IMR-90 (cell line): ENCODE results near the gene SLC25A41. TPM values are rescaled to one million over a fixed set of nuclear protein-coding genes. Genes with fewer than 3 reads are reported as not detected.

ENCODE experiments used
- ATAC-seq: fragments of 200-7000 bp; cut with Tn5 transposase; 2 replicates; pipeline ENCODE4 v1.9.1; 2020; ENCODE audit warnings: low read depth, mild to moderate bottlenecking, moderate library complexity
- BruUV-seq: library from RNA; stranded (reverse); fragments of 400-500 nt; replicated peaks from 2 replicates; lab custom pipeline; 2021; lab: Mats Ljungman, UMichigan
- CTCF ChIA-PET: fragments of 300-600 bp; formaldehyde crosslinking; extraction: SDS; loops from one replicate; lab custom pipeline; 2021; ENCODE audit warnings: antibody characterized with exemption; lab: Yijun Ruan, JAX
- POLR2A ChIA-PET: fragments of 300-600 bp; sonication (Branson Sonifier 250); formaldehyde crosslinking; loops from one replicate; lab custom pipeline; 2022; ENCODE audit warnings: antibody characterized with exemption; ENCODE audit not compliant: unreplicated experiment; lab: Charles Lee
- DNase-seq: peaks from one replicate; pipeline ENCODE4 v3.0.0; 2013
- H2AFZ ChIP-seq: replicated peaks from 2 replicates; pipeline ENCODE3; 2013; ENCODE audit warnings: low read length, mild to moderate bottlenecking; ENCODE audit not compliant: poor library complexity
- H2AK5ac ChIP-seq: 2 replicates; pipeline ENCODE4 v1.6.1; 2013; ENCODE audit warnings: low read depth, low read length, inconsistent platforms
- H2AK9ac ChIP-seq: replicated peaks from 2 replicates; pipeline ENCODE3; 2013; ENCODE audit warnings: mild to moderate bottlenecking, low read depth, low read length, moderate library complexity; ENCODE audit not compliant: poor library complexity
- H2BK120ac ChIP-seq: 2 replicates; pipeline ENCODE4 v1.6.1; 2013; ENCODE audit warnings: low read depth, low read length, inconsistent platforms
- H2BK15ac ChIP-seq: 3 replicates; pipeline ENCODE4 v1.6.1; 2013; ENCODE audit warnings: low read depth, low read length, inconsistent platforms
- H2BK20ac ChIP-seq: 2 replicates; pipeline ENCODE4 v1.6.1; 2013; ENCODE audit warnings: low read depth, mild to moderate bottlenecking, inconsistent platforms, low read length, moderate library complexity
- H2BK5ac ChIP-seq: 2 replicates; pipeline ENCODE4 v1.6.1; 2013; ENCODE audit warnings: mild to moderate bottlenecking, low read depth, low read length, inconsistent platforms; ENCODE audit not compliant: poor library complexity, severe bottlenecking
- H3K14ac ChIP-seq: replicated peaks from 2 replicates; pipeline ENCODE4 v1.6.1; 2013; ENCODE audit warnings: low read depth, low read length, inconsistent platforms
- H3K18ac ChIP-seq: 2 replicates; pipeline ENCODE4 v1.6.1; 2013; ENCODE audit warnings: low read depth, low read length, control low read depth
- H3K23ac ChIP-seq: 2 replicates; pipeline ENCODE4 v1.6.1; 2013; ENCODE audit warnings: low read depth, low read length, inconsistent platforms
- H3K27ac ChIP-seq: 2 replicates; pipeline ENCODE4 v1.5.1; 2013; ENCODE audit warnings: mild to moderate bottlenecking, control low read depth, low read length; ENCODE audit not compliant: insufficient read depth
- H3K27me3 ChIP-seq: 2 replicates; pipeline ENCODE4 v1.6.1; 2013; ENCODE audit warnings: low read length; ENCODE audit not compliant: control insufficient read depth, insufficient read depth
- H3K36me3 ChIP-seq: 2 replicates; pipeline ENCODE4 v1.6.1; 2013; ENCODE audit warnings: low read length, mixed read lengths; ENCODE audit not compliant: control insufficient read depth, insufficient read depth
- H3K4ac ChIP-seq: 2 replicates; pipeline ENCODE4 v1.6.1; 2013; ENCODE audit warnings: low read depth, low read length, inconsistent platforms
- H3K4me1 ChIP-seq: 2 replicates; pipeline ENCODE4 v1.6.1; 2013; ENCODE audit warnings: low read length, mixed read lengths; ENCODE audit not compliant: control insufficient read depth, insufficient read depth
- H3K4me2 ChIP-seq: 2 replicates; pipeline ENCODE4 v1.6.1; 2013; ENCODE audit warnings: low read depth, mild to moderate bottlenecking, control low read depth, low read length, moderate library complexity
- H3K4me3 ChIP-seq: 2 replicates; pipeline ENCODE4 v1.5.1; 2013; ENCODE audit warnings: low read depth, mild to moderate bottlenecking, control low read depth, low read length, moderate library complexity; ENCODE audit not compliant: insufficient read depth
- H3K56ac ChIP-seq: 2 replicates; pipeline ENCODE4 v1.6.1; 2013; ENCODE audit warnings: low read length, inconsistent platforms; ENCODE audit not compliant: insufficient read depth; ENCODE audit errors: extremely low read depth
- H3K79me1 ChIP-seq, 2 experiments: 2 replicates each; pipeline ENCODE4 v1.6.1; 2013; ENCODE audit warnings: low read length in 2 of 2, inconsistent platforms in 1 of 2, low read depth in 1 of 2
- H3K9ac ChIP-seq: 2 replicates; pipeline ENCODE4 v1.6.1; 2013; ENCODE audit warnings: low read depth, low read length, control low read depth
- H3K9me1 ChIP-seq: 2 replicates; pipeline ENCODE4 v1.6.1; 2013; ENCODE audit warnings: low read length, inconsistent platforms; ENCODE audit not compliant: insufficient read depth
- H3K9me3 ChIP-seq: 2 replicates; pipeline ENCODE4 v1.6.1; 2013; ENCODE audit warnings: low read length; ENCODE audit not compliant: control insufficient read depth, insufficient read depth
- H4K20me1 ChIP-seq: 2 replicates; pipeline ENCODE4 v1.6.1; 2013; ENCODE audit warnings: low read length, inconsistent platforms; ENCODE audit not compliant: insufficient read depth
- H4K5ac ChIP-seq: 2 replicates; pipeline ENCODE4 v1.6.1; 2013; ENCODE audit warnings: mild to moderate bottlenecking, low read depth, low read length, control low read depth
- H4K8ac ChIP-seq, 2 experiments: 2 replicates each; pipeline ENCODE4 v1.6.1; 2013; ENCODE audit warnings: low read depth in 2 of 2, low read length in 2 of 2, control low read depth in 1 of 2, inconsistent platforms in 1 of 2
- H4K91ac ChIP-seq: 2 replicates; pipeline ENCODE4 v1.6.1; 2013; ENCODE audit warnings: low read depth, low read length, inconsistent platforms; ENCODE audit not compliant: insufficient read depth
- BHLHE40 ChIP-seq: fragments of 150-350 bp; IDR thresholded peaks from 2 replicates; pipeline ENCODE4 v1.6.1; 2016; ENCODE audit warnings: mild to moderate bottlenecking, low read depth, low read length
- CEBPB ChIP-seq: IDR thresholded peaks from 2 replicates; pipeline ENCODE4 v1.6.1; 2012; ENCODE audit warnings: low read depth, low read length, improper control_type of control experiment
- CHD1 ChIP-seq: IDR thresholded peaks from 2 replicates; pipeline ENCODE4 v1.6.1; 2012; ENCODE audit warnings: low read depth, low read length, improper control_type of control experiment
- CTCF ChIP-seq: conservative IDR thresholded peaks from 2 replicates; pipeline ENCODE4 v1.5.1; 2012; ENCODE audit warnings: mild to moderate bottlenecking, low read depth, low read length, improper control_type of control experiment
- MAFK ChIP-seq: IDR thresholded peaks from 2 replicates; pipeline ENCODE4 v1.6.1; 2012; ENCODE audit warnings: low read depth, low read length, improper control_type of control experiment
- MAZ ChIP-seq: IDR thresholded peaks from 2 replicates; pipeline ENCODE4 v1.6.1; 2012; ENCODE audit warnings: low read depth, mild to moderate bottlenecking, low read length, improper control_type of control experiment, moderate library complexity, borderline replicate concordance
- MXI1 ChIP-seq: IDR thresholded peaks from 2 replicates; pipeline ENCODE4 v1.6.1; 2012; ENCODE audit warnings: low read depth, mild to moderate bottlenecking, low read length, moderate library complexity, borderline replicate concordance
- POLR2A ChIP-seq: IDR thresholded peaks from 2 replicates; pipeline ENCODE4 v1.6.1; 2012; ENCODE audit warnings: mild to moderate bottlenecking, low read depth, low read length
- RAD21 ChIP-seq: IDR thresholded peaks from 2 replicates; pipeline ENCODE4 v1.6.1; 2012; ENCODE audit warnings: low read length, improper control_type of control experiment
- RCOR1 ChIP-seq: IDR thresholded peaks from 2 replicates; pipeline ENCODE4 v1.6.1; 2012; ENCODE audit warnings: mild to moderate bottlenecking, low read length, improper control_type of control experiment; ENCODE audit not compliant: insufficient replicate concordance
- SMC3 ChIP-seq: fragments of 150-350 bp; IDR thresholded peaks from 2 replicates; pipeline ENCODE4 v1.6.1; 2016; ENCODE audit warnings: low read depth, mild to moderate bottlenecking, antibody characterized with exemption, low read length, moderate library complexity
- USF2 ChIP-seq: fragments of 150-350 bp; IDR thresholded peaks from 2 replicates; pipeline ENCODE4 v1.6.1; 2017; ENCODE audit warnings: mild to moderate bottlenecking, antibody characterized with exemption, low read length, low read depth
- WGBS, 2 experiments: methylation state at CpG; one replicate each; pipeline versions ENCODE4 v1.1.5 to v1.1.7; 2013; ENCODE audit warnings: missing lambda C conversion rate in 2 of 2; ENCODE audit not compliant: insufficient read length in 1 of 2; ENCODE audit errors: extremely low coverage in 2 of 2; 5-methylcytosine and 5-hydroxymethylcytosine counted together
- dilution Hi-C: fragments of 300-500 bp; cut with HindIII; formaldehyde crosslinking; loops from one replicate; pipeline ENCODE4 v1.14.3; 2018; ENCODE audit warnings: low sequenced_read_pairs; ENCODE audit not compliant: unreplicated experiment
- in situ Hi-C: fragments of 300-500 bp; cut with MboI; formaldehyde crosslinking; loops from 3 replicates; pipeline ENCODE4 v1.14.3; 2019; ENCODE audit warnings: low sequenced_read_pairs, inconsistent platforms, mixed read lengths
- intact Hi-C: fragments of 100-400 bp; cut with micrococcal nuclease; formaldehyde crosslinking; loops from 2 replicates; pipeline ENCODE4 v1.10.0; 2022
- polyA plus RNA-seq, 3 experiments: library from polyadenylated mRNA; depleted of rRNA; stranded (reverse); fragments of >200 nt; gene quantifications; 2 replicates each; pipeline ENCODE4 v1.2.3, GENCODE V29; 2012; ENCODE audit warnings: low replicate concordance in 1 of 3
- total RNA-seq: library from RNA; depleted of rRNA; stranded (reverse); fragments of >200 nt; gene quantifications from 2 replicates; pipeline ENCODE4 v1.2.3, GENCODE V29; 2012

SLC25A41 gene
- total and polyA plus RNA-seq, 2 of the 4 experiments (the other 2 are of a cell fraction), result not detected

- Histone ChIP-seq H2AK9ac (no peak overlapping the region), H3K4me2 (no peak overlapping the region), H3K27me3 (no peaks in the 10 kb centered on the region), H2BK15ac (no peak overlapping the region), H3K36me3 (peaks cover 75% of the 10 kb centered on the region), H3K23ac (no peak overlapping the region), H4K20me1 (peaks cover 63% of the 10 kb centered on the region), H3K56ac (no peak overlapping the region), H4K91ac (no peak overlapping the region), H3K4me1 (no peaks in the 10 kb centered on the region), H3K14ac (no peak overlapping the region), H4K5ac (no peak overlapping the region), H2BK120ac (no peak overlapping the region), H2BK20ac (no peak overlapping the region), H2AFZ (no peak overlapping the region), H3K4me3 (no peak overlapping the region), H3K9me1 (peaks cover 3% of the 10 kb centered on the region; the same call in 1 of the 2 replicates), H2BK5ac (no peak overlapping the region), H3K27ac (no peak overlapping the region), H3K18ac (no peak overlapping the region), H4K8ac (no peak overlapping the region), H3K9me3 (no peaks in the 10 kb centered on the region), H3K9ac (no peak overlapping the region), H3K79me1 (peaks cover 0 to 46% of the 10 kb centered on the region in 2 experiments; a peak in 2 of 4 replicates), H3K4ac (no peak overlapping the region), H2AK5ac (no peak overlapping the region)
- DNase-seq, result no peak
- in situ Hi-C loops (no loop called here), intact Hi-C loops (loop anchor here (10.0 kb wide), 1 partner anchor 374 kb away; no protein-coding TSS in a partner anchor), dilution Hi-C loops (no loop called here)
- ChIA-PET CTCF (interaction anchor here (0.6 kb wide), 1 partner anchor 338 kb away, joined by 3 read pairs; no protein-coding TSS in a partner anchor), POLR2A (no interaction called here)
- no peak for ATAC-seq
- TF ChIP-seq SMC3 (no peak), CTCF (no peak), RCOR1 (no peak), CEBPB (no peak), USF2 (no peak), MAFK (no peak), CHD1 (no peak), RAD21 (no peak), POLR2A (no peak), MAZ (no peak), BHLHE40 (no peak), MXI1 (no peak)
- 95% methylated on average over 12 of the region's 19 CpGs; no CpG with 5 or more reads in 1 of the 2 experiments for WGBS, 2 experiments
- BruUV-seq, result no TSS peak
These were observed 15.0 kb downstream of the SLC25A41 start for GRCh38 chr19:6418562-6418932.
